Cortex of kidney (tissue), 1 donor: Measurements from ENCODE around the gene CACNA1E.
"Not testable (repeated sequence)": the region's sequence is repeated elsewhere in the genome, so short reads cannot be mapped to it uniquely, and the experiment has no call there.

ENCODE experiments used
- DNase-seq: peaks from one replicate; lab custom pipeline; 2025; lab: John Stamatoyannopoulos, UW

Gene CACNA1E

DNA sequence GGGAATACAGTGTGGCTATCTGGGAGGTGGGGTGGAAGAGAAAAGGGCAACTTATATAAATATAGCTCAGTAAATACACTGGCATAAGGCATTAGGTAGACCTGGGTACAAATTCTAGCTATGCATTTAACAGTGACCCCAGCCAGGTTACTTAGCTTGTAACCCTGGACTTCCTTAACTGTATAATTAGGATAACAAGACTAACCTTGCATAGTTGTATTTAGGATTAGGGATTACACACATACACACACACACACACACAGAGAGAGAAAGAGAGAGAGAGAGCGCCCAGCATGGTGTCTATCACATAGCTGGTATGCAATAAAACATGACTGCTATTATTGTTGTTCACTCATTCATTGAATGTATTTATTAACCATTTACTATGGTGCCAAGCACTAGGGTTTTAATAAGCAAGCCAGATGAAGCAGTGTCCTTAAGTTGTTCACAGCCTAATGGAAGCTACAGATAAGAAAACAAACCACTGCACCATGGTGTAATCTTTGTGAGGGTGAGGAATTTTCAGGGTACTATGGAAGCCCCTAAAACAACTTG is 326.8 kb downstream of the CACNA1E start:
- no peak for DNase-seq

DNA sequence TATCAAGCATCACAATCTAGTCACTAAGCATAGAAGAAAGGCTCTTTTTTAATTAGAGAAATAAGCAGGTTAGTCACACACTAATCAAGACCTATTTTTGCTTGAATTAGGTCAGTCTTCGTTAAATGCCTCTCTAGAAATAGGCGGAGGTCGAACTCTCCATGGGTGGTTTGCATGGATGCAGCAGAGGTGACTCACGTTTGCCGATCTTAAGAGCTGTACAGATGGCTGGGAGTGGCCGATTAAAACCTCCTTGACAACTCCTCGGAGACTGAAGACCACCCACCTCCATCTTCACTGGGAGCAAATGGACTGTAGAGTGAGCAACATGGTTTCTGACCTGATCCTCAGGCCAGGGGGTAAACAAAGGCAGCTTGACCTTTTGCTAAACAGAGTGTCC is 328.9 kb downstream of the CACNA1E start:
- DNase-seq: no peak

DNA sequence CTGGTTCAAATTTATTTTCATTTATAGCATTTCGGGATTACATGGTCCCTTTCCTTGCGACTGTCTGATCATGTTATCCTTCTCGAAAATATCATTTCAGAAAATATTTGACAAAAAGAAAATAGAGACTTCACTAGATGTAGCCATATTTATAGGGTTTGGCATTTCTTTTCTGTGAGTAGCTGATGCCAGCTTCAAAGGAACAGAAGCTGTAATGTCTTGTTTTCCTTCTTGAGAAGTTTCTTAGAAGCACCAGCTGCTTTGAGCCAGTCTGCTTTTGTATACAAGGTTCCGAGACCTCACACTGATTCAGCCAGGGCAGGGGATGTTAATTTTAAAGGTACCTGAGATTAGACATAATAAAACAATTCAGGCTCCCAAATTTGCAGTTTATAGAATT is 329.9 kb downstream of the CACNA1E start:
- DNase-seq: no peak

GRCh38 chr1:181816608-181817007 is 333.3 kb downstream of the CACNA1E start:
- no peak for DNase-seq

DNA sequence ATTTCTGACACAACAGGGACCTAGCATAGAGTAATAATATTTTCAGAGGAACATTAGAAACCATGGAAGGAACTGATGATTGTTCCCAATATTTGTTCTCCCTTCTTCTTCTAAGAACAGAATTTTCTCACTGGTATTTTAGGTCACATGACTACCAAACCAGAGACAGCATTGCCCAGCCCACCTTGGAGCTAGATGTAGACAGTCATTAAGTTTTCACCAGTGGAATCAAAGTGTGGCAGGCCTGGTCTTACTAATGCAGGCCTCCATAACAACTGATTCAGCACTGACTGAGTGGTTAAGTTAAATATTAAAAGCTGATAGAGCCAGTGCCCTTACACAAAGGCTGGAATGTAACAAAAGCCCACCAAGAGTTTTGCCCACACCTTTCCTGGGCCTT is 333.8 kb downstream of the CACNA1E start:
- DNase-seq: no peak

DNA sequence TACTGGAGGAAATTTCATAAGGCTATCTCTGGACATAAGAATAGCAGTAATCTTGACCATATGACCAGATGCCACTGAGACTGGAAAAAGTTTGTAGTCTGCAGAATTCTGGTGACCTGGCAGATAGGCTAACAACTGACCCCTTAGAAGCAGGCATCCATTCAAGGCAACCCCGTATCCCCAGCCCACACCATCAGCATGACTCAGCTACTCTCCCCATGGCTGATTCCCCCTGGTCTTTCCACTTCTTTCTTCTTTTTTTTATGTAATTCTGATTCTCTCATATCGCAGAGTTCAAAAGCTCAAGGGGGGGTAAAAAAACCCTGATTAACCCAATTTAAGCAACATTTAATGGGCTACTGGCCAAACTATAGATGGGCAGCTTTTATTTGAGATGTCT is 335.1 kb downstream of the CACNA1E start:
- no peak for DNase-seq

DNA sequence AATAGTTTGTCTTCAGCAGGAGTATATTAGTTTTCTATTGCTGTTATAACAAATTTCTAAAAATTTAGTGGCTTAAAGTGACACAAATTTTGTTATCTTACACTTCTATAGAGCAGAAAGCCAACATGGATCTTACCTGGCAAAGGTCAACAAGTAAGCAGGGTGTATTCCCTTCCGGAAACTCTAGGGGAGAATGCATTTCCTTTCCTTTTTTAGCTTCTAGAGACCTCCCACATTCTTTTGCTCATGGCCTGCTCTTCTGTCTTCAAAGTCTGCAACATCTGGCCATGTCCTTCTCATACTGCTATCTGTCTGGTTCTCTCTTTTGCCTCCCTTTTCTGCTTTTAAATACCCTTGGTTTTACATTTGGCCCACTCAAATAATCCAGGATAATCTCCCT is 335.6 kb downstream of the CACNA1E start:
- DNase-seq: no peak

DNA sequence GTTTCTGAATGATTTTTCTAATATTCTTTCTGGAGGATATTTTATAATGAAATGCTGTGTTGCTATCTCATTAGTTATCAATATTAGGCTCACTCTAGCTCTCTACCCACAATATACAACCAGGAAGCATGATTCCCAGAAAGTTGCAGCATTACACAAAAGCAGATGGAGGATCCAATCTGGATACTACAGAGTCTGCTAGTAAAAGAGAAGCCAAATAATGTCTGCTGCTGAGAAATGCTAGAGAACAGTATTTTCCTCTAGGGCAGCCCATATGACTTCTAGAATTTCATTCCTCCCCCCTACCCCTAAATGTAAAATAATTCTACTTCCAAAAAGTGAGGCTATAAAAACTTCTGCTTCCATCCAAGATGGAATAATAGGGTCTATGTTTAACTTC is 338.4 kb downstream of the CACNA1E start:
- DNase-seq: no peak

- not testable (repeated sequence) for DNase-seq
Measured at GRCh38 chr1:181832173-181832880, 349.0 kb downstream of the CACNA1E start.

- no peak for DNase-seq
Measured at GRCh38 chr1:181846001-181846645, 362.8 kb downstream of the CACNA1E start.

- DNase-seq: no peak
Measured at GRCh38 chr1:181846681-181847080, 363.4 kb downstream of the CACNA1E start.

- no peak for DNase-seq
Measured at GRCh38 chr1:181849071-181849470, 365.8 kb downstream of the CACNA1E start.

DNA sequence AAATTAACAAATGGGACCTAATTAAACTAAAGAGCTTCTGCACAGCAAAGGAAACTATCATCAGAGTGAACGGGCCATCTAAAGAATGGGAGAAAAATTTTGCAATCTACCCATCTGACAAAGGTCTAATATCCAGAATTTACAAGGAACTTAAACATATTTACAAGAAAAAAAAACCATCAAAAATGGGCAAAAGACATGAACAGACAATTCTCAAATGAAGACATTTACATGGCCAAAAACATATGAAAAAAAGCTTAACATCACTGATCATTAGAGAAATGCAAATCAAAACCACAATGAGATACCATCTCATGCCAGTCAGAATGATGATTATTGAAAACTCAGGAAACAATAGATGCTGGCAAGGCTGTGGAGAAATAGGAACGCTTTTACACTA is 370.9 kb downstream of the CACNA1E start:
- DNase-seq: not testable (repeated sequence)

GRCh38 chr1:181855380-181855779 is 372.1 kb downstream of the CACNA1E start:
- no peak for DNase-seq
